HepG2 (cell line): ENCODE results near the gene CEP162. TPM values are rescaled to one million over a fixed set of nuclear protein-coding genes. Genes with fewer than 3 reads are reported as not detected.

Source experiments
- AGO1 ChIP-seq: fragments of 200-400 bp; formaldehyde crosslinking; IDR thresholded peaks from 2 replicates; pipeline ENCODE4 v1.6.1; 2017; ENCODE audit warnings: mild to moderate bottlenecking, low read depth, low read length, moderate library complexity; ENCODE audit not compliant: poor library complexity, severe bottlenecking
- ARID5B ChIP-seq: IDR thresholded peaks from 2 replicates; pipeline ENCODE4 v1.4.0; 2020; ENCODE audit warnings: mild to moderate bottlenecking, missing genetic modification reagents
- E2F2 ChIP-seq: sonication (generic); formaldehyde crosslinking; IDR thresholded peaks from 2 replicates; pipeline ENCODE4 v1.4.0; 2020; ENCODE audit warnings: missing genetic modification reagents, borderline replicate concordance
- GATAD1 ChIP-seq: IDR thresholded peaks from 2 replicates; pipeline ENCODE4 v1.6.1; 2016; ENCODE audit warnings: missing genetic modification reagents, missing compliant biosample characterization
- MED8 ChIP-seq: sonication (generic); formaldehyde crosslinking; IDR thresholded peaks from 2 replicates; pipeline ENCODE4 v1.8.1; 2023; ENCODE audit warnings: mild to moderate bottlenecking, missing genetic modification reagents; ENCODE audit not compliant: insufficient replicate concordance
- MIXL1 ChIP-seq: IDR thresholded peaks from 2 replicates; pipeline ENCODE4 v1.6.1; 2016
- NPAS2 ChIP-seq: sonication (generic); formaldehyde crosslinking; IDR thresholded peaks from 2 replicates; pipeline ENCODE4 v1.8.0; 2022; ENCODE audit warnings: mild to moderate bottlenecking, missing genetic modification reagents, borderline replicate concordance
- REST ChIP-seq, 2 experiments: IDR thresholded peaks; 2 replicates each; pipeline ENCODE4 v1.6.1; 2011 to 2012; ENCODE audit warnings: low read length in 2 of 2, borderline replicate concordance in 1 of 2, low read depth in 1 of 2, mild to moderate bottlenecking in 1 of 2, moderate library complexity in 1 of 2
- SALL1 ChIP-seq: sonication (generic); formaldehyde crosslinking; IDR thresholded peaks from 2 replicates; pipeline ENCODE4 v1.8.0; 2022; ENCODE audit warnings: mild to moderate bottlenecking, missing genetic modification reagents
- SAP130 ChIP-seq: IDR thresholded peaks from 2 replicates; pipeline ENCODE4 v1.6.1; 2016; ENCODE audit warnings: low read depth
- SMARCE1 ChIP-seq: fragments of 450-650 bp; IDR thresholded peaks from 2 replicates; pipeline ENCODE4 v1.6.1; 2017; ENCODE audit warnings: borderline replicate concordance
- TEAD3 ChIP-seq: optimal IDR thresholded peaks from 2 replicates; pipeline ENCODE3; 2016; ENCODE audit warnings: borderline replicate concordance
- TSC22D2 ChIP-seq: sonication (generic); formaldehyde crosslinking; IDR thresholded peaks from 2 replicates; pipeline ENCODE4 v1.5.1; 2020; ENCODE audit warnings: missing genetic modification reagents, mild to moderate bottlenecking, borderline replicate concordance
- XRCC5 ChIP-seq: fragments of 200-400 bp; formaldehyde crosslinking; optimal IDR thresholded peaks from 2 replicates; pipeline ENCODE3; 2017; ENCODE audit warnings: mild to moderate bottlenecking, low read length
- ZBTB4 ChIP-seq: sonication (generic); formaldehyde crosslinking; IDR thresholded peaks from 2 replicates; pipeline ENCODE4 v1.4.0; 2020; ENCODE audit warnings: missing genetic modification reagents, mild to moderate bottlenecking, borderline replicate concordance
- ZMYM4 ChIP-seq: sonication (generic); formaldehyde crosslinking; IDR thresholded peaks from 2 replicates; pipeline ENCODE4 v1.8.1; 2023; ENCODE audit warnings: mild to moderate bottlenecking, missing genetic modification reagents
- ZNF10 ChIP-seq: sonication (generic); formaldehyde crosslinking; IDR thresholded peaks from 2 replicates; pipeline ENCODE4 v1.4.0; 2020; ENCODE audit warnings: mild to moderate bottlenecking, low read depth, missing genetic modification reagents, borderline replicate concordance
- ZNF713 ChIP-seq: sonication (generic); formaldehyde crosslinking; IDR thresholded peaks from 2 replicates; pipeline ENCODE4 v1.4.0; 2020; ENCODE audit warnings: mild to moderate bottlenecking, missing genetic modification reagents
- ZSCAN21 ChIP-seq: sonication (generic); formaldehyde crosslinking; IDR thresholded peaks from 2 replicates; pipeline ENCODE4 v1.8.0; 2022; ENCODE audit warnings: mild to moderate bottlenecking, missing genetic modification reagents, moderate library complexity, borderline replicate concordance
- polyA plus RNA-seq, 8 experiments: library from polyadenylated mRNA; depleted of rRNA in 3 of 8; stranded (reverse) in 7 of 8; unstranded in 1 of 8; fragments of >200 nt; fragmentation: Illumina TruSeq in 4 of 8; extraction: Trizol in 4 of 8; gene quantifications; 2 replicates each; pipeline versions ENCODE4 v1.2.1 to v1.2.3, GENCODE V29; 2011 to 2016; ENCODE audit warnings: low read depth in 4 of 8, missing spikeins in 1 of 8, mixed read lengths in 1 of 8; ENCODE audit not compliant: insufficient read depth in 1 of 8
- total RNA-seq, 5 experiments: library from RNA; depleted of rRNA; stranded (reverse); fragments of >200 nt; fragmentation: Illumina TruSeq; extraction: Trizol; gene quantifications; 2 replicates each; pipeline ENCODE4 v1.2.3, GENCODE V29; 2016; ENCODE audit warnings: low read depth in 1 of 5

Gene CEP162
- total and polyA plus RNA-seq, 2 of the 13 experiments (the other 11 are each of a cell fraction or from before 2014, with no cell fraction given) = 0.50 to 7.9 TPM

DNA sequence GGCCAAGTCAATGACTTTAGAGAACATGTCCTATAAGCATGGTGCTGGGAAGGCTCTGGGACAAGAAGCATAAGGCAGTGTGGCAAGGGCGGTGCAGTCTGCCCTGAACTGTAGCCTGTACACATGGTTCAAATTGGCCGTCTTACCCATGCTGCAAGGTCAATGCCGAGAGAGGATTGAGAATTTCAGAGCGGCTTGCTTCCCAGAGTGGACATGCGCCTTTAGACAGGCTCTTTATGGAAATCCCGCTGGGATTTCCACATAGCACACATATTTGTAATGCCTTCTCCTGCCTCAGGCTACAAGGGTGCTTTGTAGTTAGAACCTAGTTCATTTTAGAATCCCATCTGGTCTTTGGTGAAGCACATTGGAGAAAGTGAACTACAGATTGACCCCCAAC, 36.1 kb upstream of the CEP162 start (continued):
- TF ChIP-seq REST (IDR thresholded peaks at IDR 0.05; ENCODE audit: borderline replicate concordance in 1 of 2, low read depth in 1 of 2, low read length in 2 of 2) = no peak
- TF ChIP-seq XRCC5 = no peak
- no peak for TF ChIP-seq SAP130 (CRISPR knock-in tag)
- TF ChIP-seq SALL1 (CRISPR knock-in tag) = peak; percentile 53
- TF ChIP-seq AGO1 = no peak
- TF ChIP-seq ZBTB4 (CRISPR knock-in tag) = no peak
- TF ChIP-seq ZMYM4 = peak; percentile 68; the same call in 1 of the 2 replicates
- no peak for TF ChIP-seq MIXL1 (CRISPR knock-in tag)
- peak; percentile 87 for TF ChIP-seq TEAD3 (CRISPR knock-in tag)
- no peak for TF ChIP-seq ZNF10 (CRISPR knock-in tag)
- no peak for TF ChIP-seq ZSCAN21 (CRISPR knock-in tag)
- no peak for TF ChIP-seq TSC22D2
- TF ChIP-seq ARID5B = peak; percentile 18; the same call in 1 of the 2 replicates
- TF ChIP-seq NPAS2 (CRISPR knock-in tag) = no peak
- TF ChIP-seq GATAD1 (CRISPR knock-in tag) = no peak
- TF ChIP-seq SMARCE1 = no peak
- TF ChIP-seq MED8 (CRISPR knock-in tag) = no peak
- TF ChIP-seq ZNF713 (CRISPR knock-in tag) = no peak
- no peak for TF ChIP-seq E2F2 (CRISPR knock-in tag)
